ENCODE data around the gene ZNF471. TPM values are rescaled to one million over a fixed set of nuclear protein-coding genes. Genes with fewer than 3 reads are reported as not detected.

The ZNF471 gene
- total and polyA plus RNA-seq, 2 experiments from 2014 or later: 0.63 to 1.1 TPM

DNA sequence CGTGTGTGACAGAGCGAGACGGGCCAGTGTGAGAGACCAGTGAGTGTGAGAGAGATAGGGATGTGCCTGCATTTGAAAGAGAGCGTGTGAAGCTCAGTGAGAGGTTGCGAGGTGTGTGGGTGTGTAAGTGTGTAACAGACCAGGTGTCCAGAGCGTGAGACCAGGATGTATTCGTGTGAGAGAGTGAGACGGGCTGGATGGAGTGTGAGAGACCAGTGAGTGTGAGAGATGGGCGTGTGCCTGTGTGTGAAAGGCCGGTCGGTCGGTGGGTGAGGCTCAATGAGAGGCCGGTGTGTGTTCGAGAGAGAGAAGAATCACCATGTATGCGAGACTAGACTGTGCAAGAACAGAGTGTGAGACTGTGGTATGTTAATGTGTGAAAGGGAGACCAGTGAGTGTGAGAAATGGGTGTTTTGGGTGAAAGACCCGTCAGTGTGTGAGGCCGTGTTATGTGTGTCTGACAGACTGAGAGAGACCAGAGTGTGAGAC, 679 bp downstream of the ZNF471 start:
- H3K27me3 Mint-ChIP-seq (ENCODE audit: insufficient read depth, low read depth, poor library complexity): peaks cover 3% of the 10 kb centered on the region
- H3K4me3 Mint-ChIP-seq: no peak overlapping the region
- no peaks in the 10 kb centered on the region for H3F3A ChIP-seq (replicated peaks; ENCODE audit: low read depth)
- H4K20me1 ChIP-seq (replicated peaks; ENCODE audit: insufficient read depth): no peaks in the 10 kb centered on the region
- H3K4me3 ChIP-seq: peak overlapping the region; percentile 72
- no peak for TF ChIP-seq STAT1 (IDR thresholded peaks at IDR 0.05; ENCODE audit: unreplicated experiment)
- no peak for TF ChIP-seq JUNB (IDR thresholded peaks at IDR 0.05; ENCODE audit: unreplicated experiment)
- TF ChIP-seq ZNF331 (CRISPR knock-in tag; IDR thresholded peaks at IDR 0.05; ENCODE audit: low read depth): no peak
- no peak for TF ChIP-seq EZH2phosphoT487 (IDR thresholded peaks at IDR 0.05; ENCODE audit: unreplicated experiment)
- TF ChIP-seq, protein P1, sequence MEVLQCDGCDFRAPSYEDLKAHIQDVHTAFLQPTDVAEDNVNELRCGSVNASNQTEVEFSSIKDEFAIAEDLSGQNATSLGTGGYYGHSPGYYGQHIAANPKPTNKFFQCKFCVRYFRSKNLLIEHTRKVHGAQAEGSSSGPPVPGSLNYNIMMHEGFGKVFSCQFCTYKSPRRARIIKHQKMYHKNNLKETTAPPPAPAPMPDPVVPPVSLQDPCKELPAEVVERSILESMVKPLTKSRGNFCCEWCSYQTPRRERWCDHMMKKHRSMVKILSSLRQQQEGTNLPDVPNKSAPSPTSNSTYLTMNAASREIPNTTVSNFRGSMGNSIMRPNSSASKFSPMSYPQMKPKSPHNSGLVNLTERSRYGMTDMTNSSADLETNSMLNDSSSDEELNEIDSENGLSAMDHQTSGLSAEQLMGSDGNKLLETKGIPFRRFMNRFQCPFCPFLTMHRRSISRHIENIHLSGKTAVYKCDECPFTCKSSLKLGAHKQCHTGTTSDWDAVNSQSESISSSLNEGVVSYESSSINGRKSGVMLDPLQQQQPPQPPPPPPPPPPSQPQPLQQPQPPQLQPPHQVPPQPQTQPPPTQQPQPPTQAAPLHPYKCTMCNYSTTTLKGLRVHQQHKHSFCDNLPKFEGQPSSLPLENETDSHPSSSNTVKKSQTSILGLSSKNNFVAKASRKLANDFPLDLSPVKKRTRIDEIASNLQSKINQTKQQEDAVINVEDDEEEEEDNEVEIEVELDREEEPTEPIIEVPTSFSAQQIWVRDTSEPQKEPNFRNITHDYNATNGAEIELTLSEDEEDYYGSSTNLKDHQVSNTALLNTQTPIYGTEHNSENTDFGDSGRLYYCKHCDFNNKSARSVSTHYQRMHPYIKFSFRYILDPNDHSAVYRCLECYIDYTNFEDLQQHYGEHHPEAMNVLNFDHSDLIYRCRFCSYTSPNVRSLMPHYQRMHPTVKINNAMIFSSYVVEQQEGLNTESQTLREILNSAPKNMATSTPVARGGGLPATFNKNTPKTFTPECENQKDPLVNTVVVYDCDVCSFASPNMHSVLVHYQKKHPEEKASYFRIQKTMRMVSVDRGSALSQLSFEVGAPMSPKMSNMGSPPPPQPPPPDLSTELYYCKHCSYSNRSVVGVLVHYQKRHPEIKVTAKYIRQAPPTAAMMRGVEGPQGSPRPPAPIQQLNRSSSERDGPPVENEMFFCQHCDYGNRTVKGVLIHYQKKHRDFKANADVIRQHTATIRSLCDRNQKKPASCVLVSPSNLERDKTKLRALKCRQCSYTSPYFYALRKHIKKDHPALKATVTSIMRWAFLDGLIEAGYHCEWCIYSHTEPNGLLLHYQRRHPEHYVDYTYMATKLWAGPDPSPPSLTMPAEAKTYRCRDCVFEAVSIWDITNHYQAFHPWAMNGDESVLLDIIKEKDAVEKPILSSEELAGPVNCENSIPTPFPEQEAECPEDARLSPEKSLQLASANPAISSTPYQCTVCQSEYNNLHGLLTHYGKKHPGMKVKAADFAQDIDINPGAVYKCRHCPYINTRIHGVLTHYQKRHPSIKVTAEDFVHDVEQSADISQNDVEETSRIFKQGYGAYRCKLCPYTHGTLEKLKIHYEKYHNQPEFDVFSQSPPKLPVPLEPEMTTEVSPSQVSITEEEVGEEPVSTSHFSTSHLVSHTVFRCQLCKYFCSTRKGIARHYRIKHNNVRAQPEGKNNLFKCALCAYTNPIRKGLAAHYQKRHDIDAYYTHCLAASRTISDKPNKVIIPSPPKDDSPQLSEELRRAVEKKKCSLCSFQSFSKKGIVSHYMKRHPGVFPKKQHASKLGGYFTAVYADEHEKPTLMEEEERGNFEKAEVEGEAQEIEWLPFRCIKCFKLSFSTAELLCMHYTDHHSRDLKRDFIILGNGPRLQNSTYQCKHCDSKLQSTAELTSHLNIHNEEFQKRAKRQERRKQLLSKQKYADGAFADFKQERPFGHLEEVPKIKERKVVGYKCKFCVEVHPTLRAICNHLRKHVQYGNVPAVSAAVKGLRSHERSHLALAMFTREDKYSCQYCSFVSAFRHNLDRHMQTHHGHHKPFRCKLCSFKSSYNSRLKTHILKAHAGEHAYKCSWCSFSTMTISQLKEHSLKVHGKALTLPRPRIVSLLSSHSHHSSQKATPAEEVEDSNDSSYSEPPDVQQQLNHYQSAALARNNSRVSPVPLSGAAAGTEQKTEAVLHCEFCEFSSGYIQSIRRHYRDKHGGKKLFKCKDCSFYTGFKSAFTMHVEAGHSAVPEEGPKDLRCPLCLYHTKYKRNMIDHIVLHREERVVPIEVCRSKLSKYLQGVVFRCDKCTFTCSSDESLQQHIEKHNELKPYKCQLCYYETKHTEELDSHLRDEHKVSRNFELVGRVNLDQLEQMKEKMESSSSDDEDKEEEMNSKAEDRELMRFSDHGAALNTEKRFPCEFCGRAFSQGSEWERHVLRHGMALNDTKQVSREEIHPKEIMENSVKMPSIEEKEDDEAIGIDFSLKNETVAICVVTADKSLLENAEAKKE (CRISPR knock-in tag; IDR thresholded peaks at IDR 0.05): no peak
- no peak for TF ChIP-seq EZH2 (IDR thresholded peaks at IDR 0.05; ENCODE audit: low read depth, unreplicated experiment)
- TF ChIP-seq ZNF114 (CRISPR knock-in tag; IDR thresholded peaks at IDR 0.05): no peak
- TF ChIP-seq NANOG (IDR thresholded peaks at IDR 0.05; ENCODE audit: borderline replicate concordance): no peak
- TF ChIP-seq CREB1 (CRISPR knock-in tag; IDR thresholded peaks at IDR 0.05; ENCODE audit: low read depth): no peak
- TF ChIP-seq, protein P2, sequence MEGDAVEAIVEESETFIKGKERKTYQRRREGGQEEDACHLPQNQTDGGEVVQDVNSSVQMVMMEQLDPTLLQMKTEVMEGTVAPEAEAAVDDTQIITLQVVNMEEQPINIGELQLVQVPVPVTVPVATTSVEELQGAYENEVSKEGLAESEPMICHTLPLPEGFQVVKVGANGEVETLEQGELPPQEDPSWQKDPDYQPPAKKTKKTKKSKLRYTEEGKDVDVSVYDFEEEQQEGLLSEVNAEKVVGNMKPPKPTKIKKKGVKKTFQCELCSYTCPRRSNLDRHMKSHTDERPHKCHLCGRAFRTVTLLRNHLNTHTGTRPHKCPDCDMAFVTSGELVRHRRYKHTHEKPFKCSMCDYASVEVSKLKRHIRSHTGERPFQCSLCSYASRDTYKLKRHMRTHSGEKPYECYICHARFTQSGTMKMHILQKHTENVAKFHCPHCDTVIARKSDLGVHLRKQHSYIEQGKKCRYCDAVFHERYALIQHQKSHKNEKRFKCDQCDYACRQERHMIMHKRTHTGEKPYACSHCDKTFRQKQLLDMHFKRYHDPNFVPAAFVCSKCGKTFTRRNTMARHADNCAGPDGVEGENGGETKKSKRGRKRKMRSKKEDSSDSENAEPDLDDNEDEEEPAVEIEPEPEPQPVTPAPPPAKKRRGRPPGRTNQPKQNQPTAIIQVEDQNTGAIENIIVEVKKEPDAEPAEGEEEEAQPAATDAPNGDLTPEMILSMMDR (conservative IDR thresholded peaks at IDR 0.05; ENCODE audit: low read depth in 2 of 2): no peak
- TF ChIP-seq, protein P3, sequence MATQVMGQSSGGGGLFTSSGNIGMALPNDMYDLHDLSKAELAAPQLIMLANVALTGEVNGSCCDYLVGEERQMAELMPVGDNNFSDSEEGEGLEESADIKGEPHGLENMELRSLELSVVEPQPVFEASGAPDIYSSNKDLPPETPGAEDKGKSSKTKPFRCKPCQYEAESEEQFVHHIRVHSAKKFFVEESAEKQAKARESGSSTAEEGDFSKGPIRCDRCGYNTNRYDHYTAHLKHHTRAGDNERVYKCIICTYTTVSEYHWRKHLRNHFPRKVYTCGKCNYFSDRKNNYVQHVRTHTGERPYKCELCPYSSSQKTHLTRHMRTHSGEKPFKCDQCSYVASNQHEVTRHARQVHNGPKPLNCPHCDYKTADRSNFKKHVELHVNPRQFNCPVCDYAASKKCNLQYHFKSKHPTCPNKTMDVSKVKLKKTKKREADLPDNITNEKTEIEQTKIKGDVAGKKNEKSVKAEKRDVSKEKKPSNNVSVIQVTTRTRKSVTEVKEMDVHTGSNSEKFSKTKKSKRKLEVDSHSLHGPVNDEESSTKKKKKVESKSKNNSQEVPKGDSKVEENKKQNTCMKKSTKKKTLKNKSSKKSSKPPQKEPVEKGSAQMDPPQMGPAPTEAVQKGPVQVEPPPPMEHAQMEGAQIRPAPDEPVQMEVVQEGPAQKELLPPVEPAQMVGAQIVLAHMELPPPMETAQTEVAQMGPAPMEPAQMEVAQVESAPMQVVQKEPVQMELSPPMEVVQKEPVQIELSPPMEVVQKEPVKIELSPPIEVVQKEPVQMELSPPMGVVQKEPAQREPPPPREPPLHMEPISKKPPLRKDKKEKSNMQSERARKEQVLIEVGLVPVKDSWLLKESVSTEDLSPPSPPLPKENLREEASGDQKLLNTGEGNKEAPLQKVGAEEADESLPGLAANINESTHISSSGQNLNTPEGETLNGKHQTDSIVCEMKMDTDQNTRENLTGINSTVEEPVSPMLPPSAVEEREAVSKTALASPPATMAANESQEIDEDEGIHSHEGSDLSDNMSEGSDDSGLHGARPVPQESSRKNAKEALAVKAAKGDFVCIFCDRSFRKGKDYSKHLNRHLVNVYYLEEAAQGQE (IDR thresholded peaks at IDR 0.05; ENCODE audit: unreplicated experiment): no peak
- no peak overlapping the region for H3K27ac ChIP-seq (ENCODE audit: low read depth)
- peak overlapping the region; percentile 84 for H3K4me2 ChIP-seq
- H3K9me2 ChIP-seq (ENCODE audit: insufficient read depth): no peaks in the 10 kb centered on the region
- H3K79me2 ChIP-seq (replicated peaks; ENCODE audit: insufficient read depth): no peaks in the 10 kb centered on the region
- H3K27ac Mint-ChIP-seq: no peak overlapping the region
- peak overlapping the region; percentile 97 for H2AFZ ChIP-seq
- H3K36me3 ChIP-seq (ENCODE audit: insufficient read depth): 0 out of 2 replicates have a peak, but pooled peaks cover 6% of the 10 kb centered on the region
- ATAC-seq (no peak), DNase-seq (ENCODE audit: low spot score) (no peak)
- H3K4me1 Mint-ChIP-seq: no peaks in the 10 kb centered on the region
- peaks cover 7% of the 10 kb centered on the region for H3K36me3 Mint-ChIP-seq (ENCODE audit: low read depth)
- no peaks in the 10 kb centered on the region for H3K27me3 ChIP-seq (ENCODE audit: insufficient read depth)
- peaks cover 26% of the 10 kb centered on the region for H3K9me3 Mint-ChIP-seq
- H3K4me1 ChIP-seq (ENCODE audit: insufficient read depth): no peaks in the 10 kb centered on the region

All from GM23338 (cell line).